Neuronal stem cell (in vitro differentiated cells): ENCODE results near the gene CCDC187.
A peak's percentile ranks its signal among the peaks of the same experiment; 100 is the strongest.

Experiments used
- DNase-seq: peaks from one replicate; pipeline ENCODE4 v3.0.0-alpha.2; 2013; ENCODE audit warnings: low spot score
- H2AFZ ChIP-seq: one replicate; pipeline ENCODE4 v1.6.1; 2013; ENCODE audit warnings: mild to moderate bottlenecking, low read length, inconsistent platforms
- H2AK5ac ChIP-seq: 2 replicates; pipeline ENCODE4 v1.6.1; 2013; ENCODE audit warnings: low read depth, mild to moderate bottlenecking, inconsistent platforms, low read length, moderate library complexity, mixed read lengths
- H2BK120ac ChIP-seq: 2 replicates; pipeline ENCODE4 v1.6.1; 2013; ENCODE audit warnings: low read depth, mild to moderate bottlenecking, inconsistent platforms, low read length, moderate library complexity, mixed read lengths
- H2BK12ac ChIP-seq: one replicate; pipeline ENCODE4 v1.6.1; 2013; ENCODE audit warnings: low read length, inconsistent platforms
- H2BK15ac ChIP-seq: 2 replicates; pipeline ENCODE4 v1.6.1; 2013; ENCODE audit warnings: mild to moderate bottlenecking, low read length, inconsistent platforms, mixed read lengths
- H2BK5ac ChIP-seq: one replicate; pipeline ENCODE4 v1.6.1; 2013; ENCODE audit warnings: inconsistent platforms, mild to moderate bottlenecking, low read length, moderate library complexity
- H3K14ac ChIP-seq: one replicate; pipeline ENCODE4 v1.6.1; 2013; ENCODE audit warnings: low read length, inconsistent platforms
- H3K18ac ChIP-seq: 2 replicates; pipeline ENCODE4 v1.6.1; 2013; ENCODE audit warnings: low read length, inconsistent platforms
- H3K23ac ChIP-seq: 2 replicates; pipeline ENCODE4 v1.6.1; 2013; ENCODE audit warnings: low read depth, mild to moderate bottlenecking, mixed read lengths, low read length, inconsistent platforms; ENCODE audit not compliant: poor library complexity
- H3K27ac ChIP-seq: replicated peaks from 3 replicates; pipeline ENCODE4 v1.5.1; 2013; ENCODE audit warnings: low read length, inconsistent platforms
- H3K27me3 ChIP-seq, 3 experiments: 2 replicates each; pipeline ENCODE4 v1.6.1; 2013; ENCODE audit warnings: low read length in 3 of 3, mild to moderate bottlenecking in 2 of 3, inconsistent platforms in 1 of 3, low read depth in 1 of 3, mixed read lengths in 1 of 3, moderate library complexity in 1 of 3; ENCODE audit not compliant: control insufficient read depth in 3 of 3, insufficient read depth in 3 of 3
- H3K36me3 ChIP-seq, 2 donors: replicated peaks in 1 of 2; 2 replicates each; pipeline ENCODE4 v1.6.1; 2013; ENCODE audit warnings: low read length in 2 of 2; ENCODE audit not compliant: control insufficient read depth in 2 of 2, insufficient read depth in 2 of 2
- H3K4ac ChIP-seq: 2 replicates; pipeline ENCODE4 v1.6.1; 2013; ENCODE audit warnings: inconsistent platforms, mild to moderate bottlenecking, low read length, moderate library complexity
- H3K4me1 ChIP-seq, 2 donors: 1 replicate in 1 of 2; 2 replicates in 1 of 2; pipeline ENCODE4 v1.6.1; 2013; ENCODE audit warnings: low read length in 2 of 2, low read depth in 1 of 2; ENCODE audit not compliant: control insufficient read depth in 2 of 2, insufficient read depth in 1 of 2
- H3K4me2 ChIP-seq: one replicate; pipeline ENCODE4 v1.6.1; 2013; ENCODE audit warnings: mild to moderate bottlenecking, low read length, inconsistent platforms; ENCODE audit not compliant: insufficient read depth, poor library complexity, severe bottlenecking
- H3K4me3 ChIP-seq, 2 donors: 2 replicates each; pipeline ENCODE4 v1.5.1; 2013; ENCODE audit warnings: low read length in 2 of 2, mild to moderate bottlenecking in 2 of 2, inconsistent platforms in 1 of 2, moderate library complexity in 1 of 2
- H3K79me1 ChIP-seq: one replicate; pipeline ENCODE4 v1.6.1; 2013; ENCODE audit warnings: low read depth, mild to moderate bottlenecking, inconsistent platforms, low read length, moderate library complexity
- H3K9ac ChIP-seq: one replicate; pipeline ENCODE4 v1.6.1; 2013; ENCODE audit warnings: mild to moderate bottlenecking, low read depth, low read length, inconsistent platforms; ENCODE audit not compliant: poor library complexity
- H3K9me3 ChIP-seq, 2 donors: replicated peaks in 1 of 2; 2 replicates each; pipeline versions ENCODE3 to v1.6.1; 2013; ENCODE audit warnings: low read length in 2 of 2, mild to moderate bottlenecking in 2 of 2, inconsistent platforms in 1 of 2, low read depth in 1 of 2, mixed read lengths in 1 of 2, moderate library complexity in 1 of 2; ENCODE audit not compliant: control insufficient read depth in 2 of 2, insufficient read depth in 1 of 2
- H4K8ac ChIP-seq: one replicate; pipeline ENCODE4 v1.6.1; 2013; ENCODE audit warnings: low read depth, mild to moderate bottlenecking, inconsistent platforms, low read length, moderate library complexity
- H4K91ac ChIP-seq: one replicate; pipeline ENCODE4 v1.6.1; 2013; ENCODE audit warnings: low read length, low read depth, mild to moderate bottlenecking, inconsistent platforms; ENCODE audit not compliant: poor library complexity
- WGBS, 2 donors: extraction: QIAGEN DNeasy Blood & Tissue Kit; methylation state at CpG; one replicate each; pipeline ENCODE4 v1.1.7; 2013; ENCODE audit warnings: missing lambda C conversion rate in 2 of 2, mixed read lengths in 1 of 2; ENCODE audit not compliant: insufficient read length in 2 of 2, insufficient replicate concordance in 1 of 2; ENCODE audit errors: extremely low coverage in 2 of 2; 5-methylcytosine and 5-hydroxymethylcytosine counted together

The CCDC187 gene

DNA sequence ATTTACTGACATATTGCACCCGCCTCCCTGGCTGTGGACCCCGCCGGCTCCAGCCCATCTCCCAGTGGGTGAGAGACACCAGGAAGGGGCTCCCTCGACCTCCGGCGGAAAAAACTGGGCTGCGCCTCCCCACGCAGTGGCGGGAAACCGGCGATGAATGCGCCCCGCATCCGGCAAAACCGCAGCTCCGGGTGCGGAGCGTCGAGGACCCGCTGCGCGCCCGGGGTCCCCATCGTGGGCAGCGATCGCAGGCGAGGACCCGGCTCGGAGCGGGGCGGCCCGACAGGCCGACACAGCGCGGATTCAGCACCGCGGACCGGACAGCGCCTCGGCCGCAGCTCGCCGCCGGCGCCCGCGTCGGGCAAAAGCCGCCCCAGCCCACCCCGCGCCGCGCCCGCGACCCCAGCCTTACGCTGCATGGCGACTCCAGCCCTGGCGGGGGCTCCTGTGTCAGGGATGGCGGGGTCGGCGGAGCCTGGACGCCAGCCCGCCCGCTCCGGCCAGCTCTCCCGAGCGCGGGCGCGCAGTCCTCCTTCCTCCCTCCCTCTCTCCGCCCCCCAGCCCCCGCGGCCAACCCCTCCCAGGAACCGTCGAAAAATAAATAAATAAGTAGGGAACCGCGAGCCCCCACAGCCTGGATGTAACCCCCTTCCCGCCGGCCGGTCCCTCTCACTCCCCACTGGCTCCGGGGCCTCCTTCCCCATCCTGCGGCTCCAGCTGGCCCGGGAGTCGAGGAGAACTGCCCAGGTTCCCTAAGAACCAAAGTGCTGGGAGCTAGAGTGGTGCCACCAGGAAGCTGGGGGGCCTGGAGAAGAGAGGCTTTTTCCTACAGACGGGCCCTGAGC, 102.1 kb downstream of the CCDC187 start:
- H3K36me3 ChIP-seq = peaks cover 3 to 7% of the 10 kb centered on the region in 2 donors
- H3K14ac ChIP-seq = no peak overlapping the region
- no peak overlapping the region for H2BK5ac ChIP-seq
- H4K91ac ChIP-seq = no peak overlapping the region
- peaks cover 3% of the 10 kb centered on the region for H3K79me1 ChIP-seq
- no peak overlapping the region for H3K27ac ChIP-seq
- no peak overlapping the region for H3K9ac ChIP-seq
- H3K4me2 ChIP-seq = no peak overlapping the region
- peaks cover 0 to 2% of the 10 kb centered on the region in 2 donors for H3K4me1 ChIP-seq
- no CpG with 5 or more reads among the region's 85 CpGs for WGBS, 2 donors
- peaks cover 0 to 5% of the 10 kb centered on the region in 2 donors for H3K9me3 ChIP-seq
- H3K23ac ChIP-seq = no peak overlapping the region
- H2BK12ac ChIP-seq = no peak overlapping the region
- peak; percentile 65 for DNase-seq
- no peak overlapping the region for H4K8ac ChIP-seq
- H3K27me3 ChIP-seq = peaks cover 68 to 90% (median 87%) of the 10 kb centered on the region in 3 experiments
- no peak overlapping the region for H2AFZ ChIP-seq
- H2BK15ac ChIP-seq = no peak overlapping the region
- H2AK5ac ChIP-seq = no peak overlapping the region
- H3K18ac ChIP-seq = no peak overlapping the region
- no peak overlapping the region for H3K4ac ChIP-seq
- no peak overlapping the region for H2BK120ac ChIP-seq
- no peak overlapping the region for H3K4me3 ChIP-seq

- no peak overlapping the region for H2AFZ ChIP-seq
- no peak overlapping the region for H2BK12ac ChIP-seq
- H3K9me3 ChIP-seq = peaks cover 0 to 5% of the 10 kb centered on the region in 2 donors
- DNase-seq = no peak
- H3K27me3 ChIP-seq = peaks cover 75 to 96% (median 94%) of the 10 kb centered on the region in 3 experiments
- H3K9ac ChIP-seq = no peak overlapping the region
- H2BK15ac ChIP-seq = no peak overlapping the region
- H3K4ac ChIP-seq = no peak overlapping the region
- peaks cover 3% of the 10 kb centered on the region for H3K79me1 ChIP-seq
- H3K4me2 ChIP-seq = no peak overlapping the region
- H3K36me3 ChIP-seq = peaks cover 3 to 7% of the 10 kb centered on the region in 2 donors
- WGBS, 2 donors = no CpG with 5 or more reads among the region's 13 CpGs
- no peak overlapping the region for H4K91ac ChIP-seq
- H4K8ac ChIP-seq = no peak overlapping the region
- H2AK5ac ChIP-seq = no peak overlapping the region
- H2BK5ac ChIP-seq = no peak overlapping the region
- H3K27ac ChIP-seq = no peak overlapping the region
- no peak overlapping the region for H3K4me3 ChIP-seq
- peaks cover 0 to 2% of the 10 kb centered on the region in 2 donors for H3K4me1 ChIP-seq
- H3K18ac ChIP-seq = no peak overlapping the region
- no peak overlapping the region for H2BK120ac ChIP-seq
- peak overlapping the region; percentile 89 for H3K23ac ChIP-seq
- H3K14ac ChIP-seq = peak overlapping the region; percentile 6
Measured at GRCh38 chr9:136201174-136201573, 102.7 kb downstream of the CCDC187 start.

- H2BK5ac ChIP-seq = peak overlapping the region; percentile 53
- no peak overlapping the region for H3K14ac ChIP-seq
- H3K23ac ChIP-seq = peak overlapping the region; percentile 99
- no peak overlapping the region for H3K27ac ChIP-seq
- peaks cover 0 to 2% of the 10 kb centered on the region in 2 donors for H3K4me1 ChIP-seq
- no peak overlapping the region for H2AFZ ChIP-seq
- H4K91ac ChIP-seq = no peak overlapping the region
- DNase-seq = no peak
- no peak overlapping the region for H2AK5ac ChIP-seq
- no CpG with 5 or more reads among the region's 19 CpGs for WGBS, 2 donors
- H3K18ac ChIP-seq = peak overlapping the region; percentile 38
- H3K4me2 ChIP-seq = no peak overlapping the region
- H3K36me3 ChIP-seq = peaks cover 0 to under 1% of the 10 kb centered on the region in 2 donors
- H3K9ac ChIP-seq = no peak overlapping the region
- no peak overlapping the region for H2BK12ac ChIP-seq
- H3K79me1 ChIP-seq = peaks cover 3% of the 10 kb centered on the region
- no peak overlapping the region for H3K4ac ChIP-seq
- peaks cover 0 to 5% of the 10 kb centered on the region in 2 donors for H3K9me3 ChIP-seq
- H2BK120ac ChIP-seq = no peak overlapping the region
- H3K27me3 ChIP-seq = peaks cover 76 to 98% (median 95%) of the 10 kb centered on the region in 3 experiments
- no peak overlapping the region for H4K8ac ChIP-seq
- no peak overlapping the region for H2BK15ac ChIP-seq
- no peak overlapping the region for H3K4me3 ChIP-seq
Measured at GRCh38 chr9:136200424-136200823, 103.5 kb downstream of the CCDC187 start.
